ENCODE measurements around the gene TPSAB1. TPM values are rescaled to one million over a fixed set of nuclear protein-coding genes. Genes with fewer than 3 reads are reported as not detected.

TPSAB1 gene
- total RNA-seq (2022; extraction: Qiagen RNA extraction) = 0.13 TPM in 1 of 5 replicates, not detected in the others

DNA sequence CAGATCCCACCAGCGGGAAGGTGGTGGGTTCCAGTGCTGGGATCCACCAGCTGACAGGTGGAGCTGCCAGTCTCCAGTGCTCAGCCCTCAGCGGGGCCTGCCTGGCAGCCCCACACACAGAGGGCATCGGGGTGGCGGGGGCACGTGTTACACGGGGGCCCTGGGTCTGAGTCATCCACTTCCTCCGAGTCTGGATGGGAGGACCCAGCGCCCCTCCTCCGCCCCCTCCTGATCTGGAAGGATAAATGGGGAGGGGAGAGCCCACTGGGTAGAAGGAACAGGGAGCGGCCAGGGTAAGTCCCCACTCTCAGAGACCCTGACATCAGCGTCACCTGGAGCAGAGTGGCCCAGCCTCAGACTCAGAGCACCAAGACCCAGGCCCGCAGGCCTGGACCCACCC is at the start of gene TPSAB1:
Gene TPSAB1 (plus strand): TSS at position 270 of the 400 bp plus-strand sequence. CDS start 234 bp downstream, outside the sequence.

DNA sequence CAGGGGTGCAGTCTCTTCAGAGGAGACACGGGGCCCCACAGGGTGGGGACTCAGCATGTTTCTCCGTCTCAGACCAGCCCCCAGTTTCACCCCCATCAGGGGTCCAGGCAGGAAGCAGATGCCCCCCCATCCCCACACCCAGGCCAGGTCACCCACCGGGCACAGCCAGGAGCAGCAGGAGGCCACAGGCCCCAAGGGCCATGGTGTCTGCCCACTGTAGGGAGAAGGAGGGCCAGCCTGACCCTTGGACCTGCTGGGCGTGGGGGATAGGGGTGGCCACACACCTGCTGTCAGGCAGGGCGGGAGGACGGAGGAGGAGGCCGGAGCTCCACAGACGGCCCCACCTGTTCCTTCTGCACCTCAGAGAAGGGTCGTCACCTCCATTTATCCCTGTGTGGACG is 15.5 kb upstream of the TPSAB1 start, which contains the start of gene TPSG1:
Gene TPSG1 (minus strand): TSS at position 218 of the 401 bp plus-strand sequence. CDS start 16 bp downstream, at position 202.

DNA sequence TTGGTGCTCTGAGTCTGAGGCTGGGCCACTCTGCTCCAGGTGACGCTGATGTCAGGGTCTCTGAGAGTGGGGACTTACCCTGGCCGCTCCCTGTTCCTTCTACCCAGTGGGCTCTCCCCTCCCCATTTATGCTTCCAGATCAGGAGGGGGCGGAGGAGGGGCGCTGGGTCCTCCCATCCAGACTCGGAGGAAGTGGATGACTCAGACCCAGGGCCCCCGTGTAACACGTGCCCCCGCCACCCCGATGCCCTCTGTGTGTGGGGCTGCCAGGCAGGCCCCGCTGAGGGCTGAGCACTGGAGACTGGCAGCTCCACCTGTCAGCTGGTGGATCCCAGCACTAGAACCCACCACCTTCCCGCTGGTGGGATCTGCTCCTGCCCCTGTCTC is 10.4 kb upstream of the TPSAB1 start, which contains the start of gene TPSB2:
Gene TPSB2 (minus strand): TSS at position 101 of the 387 bp plus-strand sequence. CDS start 233 bp downstream, outside the sequence.

DNA sequence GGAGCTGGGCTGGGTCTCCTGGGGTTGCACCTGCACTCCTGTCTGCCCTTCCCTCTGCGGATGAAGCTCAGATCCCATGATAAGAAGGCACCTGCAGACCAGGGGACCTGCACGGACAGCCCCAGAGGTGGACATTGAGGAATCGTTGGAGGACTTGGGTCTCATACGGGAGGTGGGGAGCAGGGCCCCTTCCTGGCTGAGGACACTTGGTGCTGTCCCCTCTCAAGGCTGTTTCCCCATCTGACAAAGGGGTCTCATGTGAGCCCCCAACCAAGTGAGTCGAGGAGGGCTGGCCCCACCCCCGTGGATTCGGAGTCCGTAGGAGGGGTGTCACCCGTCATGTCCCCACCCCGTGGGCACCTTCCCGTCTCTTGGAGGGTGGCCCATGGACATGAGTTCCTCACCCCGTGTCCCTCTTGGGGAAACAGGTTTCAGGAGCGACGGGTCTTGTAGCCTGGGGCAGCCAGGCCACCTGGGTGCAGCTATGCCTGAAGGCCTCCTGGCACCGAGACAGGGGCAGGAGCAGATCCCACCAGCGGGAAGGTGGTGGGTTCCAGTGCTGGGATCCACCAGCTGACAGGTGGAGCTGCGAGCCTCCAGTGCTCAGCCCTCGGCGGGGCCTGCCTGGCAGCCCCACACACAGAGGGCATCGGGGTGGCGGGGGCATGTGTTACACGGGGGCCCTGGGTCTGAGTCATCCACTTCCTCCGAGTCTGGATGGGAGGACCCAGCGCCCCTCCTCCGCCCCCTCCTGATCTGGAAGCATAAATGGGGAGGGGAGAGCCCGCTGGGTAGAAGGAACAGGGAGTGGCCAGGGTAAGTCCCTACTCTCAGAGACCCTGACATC is 15.0 kb downstream of the TPSAB1 start, which contains the start of gene TPSD1:
Gene TPSD1 (plus strand): TSS at position 794 of the 847 bp plus-strand sequence. CDS start 212 bp downstream, outside the sequence.

Other genes starting within 250 kb of the TPSAB1 start
- 0.25 to 0.37 TPM (median 0.33 TPM) in 5 replicates for gene SSTR5, start 168.0 kb upstream of the TPSAB1 start, total RNA-seq (2022; extraction: Qiagen RNA extraction)
- not detected in 5 replicates for gene C1QTNF8, start 144.5 kb upstream of the TPSAB1 start, total RNA-seq (2022; extraction: Qiagen RNA extraction)
- gene CACNA1H, start 87.6 kb upstream of the TPSAB1 start, total RNA-seq (2022; extraction: Qiagen RNA extraction) = 8.9 to 14.7 TPM (median 13.9 TPM) in 5 replicates
- 0.08 to 0.24 TPM (median 0.13 TPM) in 3 of 5 replicates, not detected in the others for gene TPSG1, start 15.4 kb upstream of the TPSAB1 start, total RNA-seq (2022; extraction: Qiagen RNA extraction)
- 0.09 to 0.15 TPM (median 0.12 TPM) in 3 of 5 replicates, not detected in the others for gene TPSB2, start 10.5 kb upstream of the TPSAB1 start, total RNA-seq (2022; extraction: Qiagen RNA extraction)
- not detected in 5 replicates for gene TPSD1, start 15.4 kb downstream of the TPSAB1 start, total RNA-seq (2022; extraction: Qiagen RNA extraction)
- gene UBE2I, start 68.9 kb downstream of the TPSAB1 start, total RNA-seq (2022; extraction: Qiagen RNA extraction) = 156 to 190 TPM (median 161 TPM) in 5 replicates
- 0.38 to 1.3 TPM (median 1.0 TPM) in 5 replicates for gene BAIAP3, start 92.9 kb downstream of the TPSAB1 start, total RNA-seq (2022; extraction: Qiagen RNA extraction)
- 54.7 to 102 TPM (median 97.7 TPM) in 5 replicates for gene TSR3, start 111.2 kb downstream of the TPSAB1 start, total RNA-seq (2022; extraction: Qiagen RNA extraction)
- 27.0 to 40.3 TPM (median 36.2 TPM) in 5 replicates for gene GNPTG, start 111.2 kb downstream of the TPSAB1 start, total RNA-seq (2022; extraction: Qiagen RNA extraction)
- 25.1 to 45.3 TPM (median 44.6 TPM) in 5 replicates for gene UNKL, start 174.0 kb downstream of the TPSAB1 start, total RNA-seq (2022; extraction: Qiagen RNA extraction)
- 33.3 to 40.0 TPM (median 37.9 TPM) in 5 replicates for gene UQCC4, start 180.0 kb downstream of the TPSAB1 start, total RNA-seq (2022; extraction: Qiagen RNA extraction)
- not detected in 5 replicates for gene PERCC1, start 190.4 kb downstream of the TPSAB1 start, total RNA-seq (2022; extraction: Qiagen RNA extraction)
- 0.11 to 0.51 TPM (median 0.46 TPM) in 4 of 5 replicates, not detected in the other for gene CCDC154, start 203.9 kb downstream of the TPSAB1 start, total RNA-seq (2022; extraction: Qiagen RNA extraction)
- gene CLCN7, start 234.3 kb downstream of the TPSAB1 start, total RNA-seq (2022; extraction: Qiagen RNA extraction) = 53.9 to 85.2 TPM (median 80.1 TPM) in 5 replicates
- gene PTX4, start 248.2 kb downstream of the TPSAB1 start, total RNA-seq (2022; extraction: Qiagen RNA extraction) = not detected in 5 replicates